Stimulated activated CD4-positive, alpha-beta T cell treated with anti-CD3 and anti-CD28 coated beads, Interleukin-4, amount 100 ng/mL, for 48 hours (primary cell): Measurements from ENCODE around the gene FBXO34.

ENCODE experiments used
- DNase-seq, 2 donors: peaks; one replicate each; pipeline ENCODE4 v3.0.0-alpha.2; 2020; ENCODE audit warnings: low read depth in 2 of 2

FBXO34 gene

GRCh38 chr14:55271572-55272298 is 514 bp downstream of the FBXO34 start:
- DNase-seq: peak; percentile 33 to 48

- no peak for DNase-seq
Measured at GRCh38 chr14:55272387-55272786, 1.2 kb downstream of the FBXO34 start.

- no peak for DNase-seq
Measured at GRCh38 chr14:55272922-55273321, 1.7 kb downstream of the FBXO34 start.

- DNase-seq: no peak
Measured at GRCh38 chr14:55274146-55274545, 2.9 kb downstream of the FBXO34 start.

- DNase-seq: no peak
Measured at GRCh38 chr14:55274751-55275150, 3.5 kb downstream of the FBXO34 start.

GRCh38 chr14:55276736-55277135 is 5.5 kb downstream of the FBXO34 start:
- DNase-seq: no peak

GRCh38 chr14:55277972-55278740 is 6.9 kb downstream of the FBXO34 start:
- DNase-seq: no peak

- DNase-seq: no peak
Measured at GRCh38 chr14:55279384-55279783, 8.2 kb downstream of the FBXO34 start.

- DNase-seq: no peak
Measured at GRCh38 chr14:55281316-55281839, 10.2 kb downstream of the FBXO34 start.

- DNase-seq: no peak
Measured at GRCh38 chr14:55285048-55285652, 13.9 kb downstream of the FBXO34 start.

GRCh38 chr14:55288439-55288838 is 17.2 kb downstream of the FBXO34 start:
- no peak for DNase-seq

GRCh38 chr14:55291480-55292081 is 20.4 kb downstream of the FBXO34 start:
- DNase-seq: no peak

- DNase-seq: no peak
Measured at GRCh38 chr14:55294603-55295002, 23.4 kb downstream of the FBXO34 start.

GRCh38 chr14:55297611-55298499 is 26.6 kb downstream of the FBXO34 start:
- peak; percentile 10 to 18 for DNase-seq

- DNase-seq: no peak
Measured at GRCh38 chr14:55298500-55298822, 27.2 kb downstream of the FBXO34 start.

- DNase-seq: no peak
Measured at GRCh38 chr14:55301437-55302121, 30.4 kb downstream of the FBXO34 start.

- DNase-seq: no peak
Measured at GRCh38 chr14:55302367-55303124, 31.3 kb downstream of the FBXO34 start.

GRCh38 chr14:55303125-55303499 is 31.9 kb downstream of the FBXO34 start:
- DNase-seq: no peak

GRCh38 chr14:55303691-55304145 is 32.5 kb downstream of the FBXO34 start:
- DNase-seq: no peak
